GM12864 (cell line): Measurements from ENCODE around the gene DYDC1.
"Not testable (repeated sequence)": the region's sequence is repeated elsewhere in the genome, so short reads cannot be mapped to it uniquely, and the experiment has no call there.

Experiments
- DNase-seq: peaks from one replicate; pipeline ENCODE4 v3.0.0-alpha.2; 2011; ENCODE audit warnings: low read depth
- H3K4me3 ChIP-seq: 2 replicates; pipeline ENCODE4 v1.5.1; 2011; ENCODE audit warnings: mild to moderate bottlenecking, low read depth, low read length, control low read depth
- CTCF ChIP-seq: IDR thresholded peaks from 2 replicates; pipeline ENCODE4 v1.5.1; 2011; ENCODE audit warnings: low read depth, mild to moderate bottlenecking, moderate library complexity, low read length, control low read depth, inconsistent platforms; ENCODE audit errors: missing control alignments

Gene DYDC1

GRCh38 chr10:80372675-80373074 is 16.1 kb upstream of the DYDC1 start:
- H3K4me3 ChIP-seq: no peak overlapping the region
- TF ChIP-seq CTCF: no peak
- DNase-seq: no peak

GRCh38 chr10:80371467-80371866 is 14.9 kb upstream of the DYDC1 start:
- DNase-seq: no peak
- TF ChIP-seq CTCF: no peak
- no peak overlapping the region for H3K4me3 ChIP-seq

- no peak overlapping the region for H3K4me3 ChIP-seq
- TF ChIP-seq CTCF: no peak
- no peak for DNase-seq
Observed at GRCh38 chr10:80365510-80365909, 9.0 kb upstream of the DYDC1 start.

- H3K4me3 ChIP-seq: no peak overlapping the region
- no peak for DNase-seq
- no peak for TF ChIP-seq CTCF
Observed at GRCh38 chr10:80359644-80360043, 3.1 kb upstream of the DYDC1 start.

GRCh38 chr10:80358925-80359324 is 2.4 kb upstream of the DYDC1 start:
- not testable (repeated sequence) for H3K4me3 ChIP-seq, DNase-seq

- DNase-seq: no peak
- H3K4me3 ChIP-seq: no peak overlapping the region
- TF ChIP-seq CTCF: no peak
Observed at GRCh38 chr10:80357851-80358125, 1.2 kb upstream of the DYDC1 start.

GRCh38 chr10:80356989-80357850 is 665 bp upstream of the DYDC1 start:
- TF ChIP-seq CTCF: no peak
- DNase-seq: no peak
- no peak overlapping the region for H3K4me3 ChIP-seq
